Neutrophil (primary cell): ENCODE measurements around the gene SPNS2.
A peak's percentile ranks its signal among the peaks of the same experiment; 100 is the strongest.

Source experiments
- H3K27ac ChIP-seq: fragments of 200-600 bp; sonication (generic); 2 replicates; pipeline ENCODE4 v1.5.1; 2016; ENCODE audit warnings: mild to moderate bottlenecking, moderate library complexity
- H3K27me3 ChIP-seq: fragments of 200-600 bp; sonication (generic); 2 replicates; pipeline ENCODE4 v1.6.0; 2016; ENCODE audit warnings: mild to moderate bottlenecking
- H3K36me3 ChIP-seq: fragments of 200-600 bp; sonication (generic); 2 replicates; pipeline ENCODE4 v1.5.1; 2017
- H3K4me1 ChIP-seq, 2 experiments: fragments of 200-600 bp in 1 of 2; sonication (generic) in 1 of 2; 1 replicate in 1 of 2; 2 replicates in 1 of 2; pipeline versions ENCODE4 v1.5.1 to v1.6.1; 2013 to 2016; ENCODE audit warnings: low read depth in 1 of 2, low read length in 1 of 2, mild to moderate bottlenecking in 1 of 2, moderate library complexity in 1 of 2; ENCODE audit not compliant: control insufficient read depth in 1 of 2, insufficient read depth in 1 of 2
- H3K4me3 ChIP-seq, 2 experiments: fragments of 200-600 bp in 1 of 2; sonication (generic) in 1 of 2; 1 replicate in 1 of 2; 2 replicates in 1 of 2; pipeline ENCODE4 v1.5.1; 2013 to 2016; ENCODE audit warnings: low read depth in 1 of 2, low read length in 1 of 2, mild to moderate bottlenecking in 1 of 2, moderate library complexity in 1 of 2
- H3K9me3 ChIP-seq: fragments of 200-600 bp; sonication (generic); 2 replicates; pipeline ENCODE4 v1.5.1; 2016
- TF ChIP-seq, protein P1 (sequence below): fragments of 200-600 bp; sonication (generic); IDR thresholded peaks from 2 replicates; pipeline ENCODE4 v1.5.1; 2016; ENCODE audit warnings: antibody characterized with exemption

Gene SPNS2

GRCh38 chr17:4497101-4497824, 1.4 kb upstream of the SPNS2 start:
- Histone ChIP-seq H3K27me3 (no peaks in the 10 kb centered on the region), H3K4me3 (no peak overlapping the region), H3K4me1 (peaks cover 37 to 41% of the 10 kb centered on the region in 2 experiments), H3K36me3 (no peaks in the 10 kb centered on the region), H3K27ac (no peak overlapping the region), H3K9me3 (no peaks in the 10 kb centered on the region)
- TF ChIP-seq, protein P1, sequence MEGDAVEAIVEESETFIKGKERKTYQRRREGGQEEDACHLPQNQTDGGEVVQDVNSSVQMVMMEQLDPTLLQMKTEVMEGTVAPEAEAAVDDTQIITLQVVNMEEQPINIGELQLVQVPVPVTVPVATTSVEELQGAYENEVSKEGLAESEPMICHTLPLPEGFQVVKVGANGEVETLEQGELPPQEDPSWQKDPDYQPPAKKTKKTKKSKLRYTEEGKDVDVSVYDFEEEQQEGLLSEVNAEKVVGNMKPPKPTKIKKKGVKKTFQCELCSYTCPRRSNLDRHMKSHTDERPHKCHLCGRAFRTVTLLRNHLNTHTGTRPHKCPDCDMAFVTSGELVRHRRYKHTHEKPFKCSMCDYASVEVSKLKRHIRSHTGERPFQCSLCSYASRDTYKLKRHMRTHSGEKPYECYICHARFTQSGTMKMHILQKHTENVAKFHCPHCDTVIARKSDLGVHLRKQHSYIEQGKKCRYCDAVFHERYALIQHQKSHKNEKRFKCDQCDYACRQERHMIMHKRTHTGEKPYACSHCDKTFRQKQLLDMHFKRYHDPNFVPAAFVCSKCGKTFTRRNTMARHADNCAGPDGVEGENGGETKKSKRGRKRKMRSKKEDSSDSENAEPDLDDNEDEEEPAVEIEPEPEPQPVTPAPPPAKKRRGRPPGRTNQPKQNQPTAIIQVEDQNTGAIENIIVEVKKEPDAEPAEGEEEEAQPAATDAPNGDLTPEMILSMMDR, result no peak

DNA sequence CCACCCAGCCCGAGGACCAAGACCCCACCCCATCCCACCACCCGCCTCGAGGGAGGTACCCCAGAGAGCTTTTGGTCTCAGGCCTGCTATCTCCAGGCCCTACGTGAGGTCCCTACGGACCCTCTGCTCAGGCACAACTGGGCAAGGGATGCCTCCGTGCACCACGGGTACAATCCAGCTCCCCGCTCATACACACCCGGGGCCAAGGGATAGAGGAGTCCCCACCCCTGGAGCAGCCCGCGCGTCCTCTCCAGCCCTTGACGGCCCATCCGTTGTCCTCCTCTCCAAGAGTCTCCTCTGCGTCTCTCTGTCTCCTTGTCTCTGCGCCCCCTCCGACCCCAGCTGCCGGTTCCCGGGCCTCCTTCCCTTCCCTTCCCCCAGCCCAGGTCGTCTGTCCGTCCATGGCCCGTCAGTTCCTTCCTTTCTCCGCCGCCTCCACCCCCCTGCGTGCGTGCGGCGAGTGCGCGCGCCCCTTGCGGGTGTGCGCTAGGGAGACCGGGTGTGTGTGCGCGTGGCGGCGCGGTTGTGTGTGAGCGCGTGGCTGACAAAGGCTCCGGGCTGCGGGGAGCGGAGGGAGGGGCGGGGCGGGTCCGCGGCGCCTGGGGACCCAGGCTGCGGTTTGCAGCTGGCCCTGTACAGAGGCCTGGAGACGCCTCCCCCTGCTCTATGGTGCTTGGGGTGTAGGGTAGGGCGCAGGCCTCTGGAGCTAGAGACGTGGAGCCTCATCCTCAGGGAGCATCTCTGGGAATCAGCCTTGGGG, 930 bp downstream of the SPNS2 start:
- Histone ChIP-seq H3K36me3 (no peaks in the 10 kb centered on the region), H3K4me1 (peaks cover 41% of the 10 kb centered on the region in 2 experiments), H3K9me3 (no peaks in the 10 kb centered on the region), H3K27me3 (no peaks in the 10 kb centered on the region), H3K27ac (peak overlapping the region; percentile 61), H3K4me3 (peak overlapping the region; percentile 72 to 73)
- TF ChIP-seq, protein P1, result peak; percentile 26

DNA sequence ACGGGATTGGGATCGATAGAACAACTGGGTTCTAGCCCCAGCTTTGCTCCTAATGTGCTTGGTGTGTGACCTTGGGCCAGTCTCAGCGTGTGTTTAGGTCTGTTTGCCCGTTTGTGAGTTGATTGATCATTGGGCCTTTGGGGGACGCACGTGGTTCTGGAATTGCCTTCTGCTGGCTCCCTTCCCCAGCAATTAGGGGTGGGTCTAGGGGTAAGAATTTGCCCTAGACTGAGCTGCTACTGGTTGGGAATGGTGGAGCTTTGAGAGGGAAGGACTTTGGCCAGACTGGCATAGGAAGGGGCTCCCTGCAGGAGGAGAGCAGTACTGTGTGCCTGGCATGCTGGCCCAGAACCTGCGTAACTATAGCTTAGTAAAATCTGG, 1.5 kb downstream of the SPNS2 start:
- TF ChIP-seq, protein P1, result no peak
- H3K27ac ChIP-seq, result no peak overlapping the region
- no peaks in the 10 kb centered on the region for H3K36me3 ChIP-seq
- peak overlapping the region; percentile 72 to 73 for H3K4me3 ChIP-seq
- no peaks in the 10 kb centered on the region for H3K27me3 ChIP-seq
- peaks cover 47% of the 10 kb centered on the region in 2 experiments for H3K4me1 ChIP-seq
- H3K9me3 ChIP-seq, result no peaks in the 10 kb centered on the region

DNA sequence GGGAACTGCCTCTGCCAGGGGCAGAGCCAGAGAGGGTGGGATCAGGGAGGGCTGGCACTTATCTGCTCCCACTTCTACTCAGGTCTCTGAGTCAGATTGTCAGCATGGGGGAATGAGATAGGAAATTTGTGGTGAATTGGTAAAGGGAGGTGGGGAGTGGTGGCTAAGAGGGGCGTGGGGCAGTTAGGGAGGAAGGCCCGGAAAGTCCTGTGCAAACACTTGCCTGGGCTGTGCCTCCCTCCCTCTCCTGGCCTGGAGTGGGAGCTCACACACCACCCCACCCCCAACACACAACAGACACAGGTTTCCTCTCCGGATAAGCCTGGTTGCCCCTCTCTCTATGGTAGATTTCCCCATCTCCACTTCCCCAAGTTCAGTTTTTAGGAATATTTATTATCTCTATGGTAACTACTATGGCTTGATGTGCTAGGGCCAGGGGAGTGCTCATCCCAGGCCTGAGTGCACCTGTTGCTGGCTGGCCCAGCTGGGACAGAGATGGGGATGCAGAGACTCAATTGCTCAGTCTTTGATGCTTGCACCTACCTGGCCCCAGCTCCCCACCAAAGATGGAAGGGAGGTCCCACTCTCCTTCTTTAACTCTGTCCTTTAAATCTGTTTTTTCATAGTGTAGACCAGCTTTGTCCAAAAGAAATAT, 2.7 kb downstream of the SPNS2 start:
- peaks cover 49 to 59% of the 10 kb centered on the region in 2 experiments for H3K4me1 ChIP-seq
- no peaks in the 10 kb centered on the region for H3K9me3 ChIP-seq
- no peak overlapping the region for H3K27ac ChIP-seq
- TF ChIP-seq, protein P1, result no peak
- no peaks in the 10 kb centered on the region for H3K27me3 ChIP-seq
- no peaks in the 10 kb centered on the region for H3K36me3 ChIP-seq
- no peak overlapping the region for H3K4me3 ChIP-seq

GRCh38 chr17:4502466-4503154, 3.9 kb downstream of the SPNS2 start:
- Histone ChIP-seq H3K27me3 (no peaks in the 10 kb centered on the region), H3K27ac (no peak overlapping the region), H3K4me3 (no peak overlapping the region), H3K4me1 (peaks cover 51 to 60% of the 10 kb centered on the region in 2 experiments), H3K9me3 (no peaks in the 10 kb centered on the region), H3K36me3 (no peaks in the 10 kb centered on the region)
- TF ChIP-seq, protein P1, result no peak
